IMR-90 (cell line): ENCODE data around the gene CNKSR3. TPM values are rescaled to one million over a fixed set of nuclear protein-coding genes. Genes with fewer than 3 reads are reported as not detected.

Experiments
- ATAC-seq: fragments of 200-7000 bp; cut with Tn5 transposase; 2 replicates; pipeline ENCODE4 v1.9.1; 2020; ENCODE audit warnings: low read depth, mild to moderate bottlenecking, moderate library complexity
- BruUV-seq: library from RNA; stranded (reverse); fragments of 400-500 nt; replicated peaks from 2 replicates; lab custom pipeline; 2021; lab: Mats Ljungman, UMichigan
- CTCF ChIA-PET: fragments of 300-600 bp; formaldehyde crosslinking; extraction: SDS; loops from one replicate; lab custom pipeline; 2021; ENCODE audit warnings: antibody characterized with exemption; lab: Yijun Ruan, JAX
- POLR2A ChIA-PET: fragments of 300-600 bp; sonication (Branson Sonifier 250); formaldehyde crosslinking; loops from one replicate; lab custom pipeline; 2022; ENCODE audit warnings: antibody characterized with exemption; ENCODE audit not compliant: unreplicated experiment; lab: Charles Lee
- DNase-seq: peaks from one replicate; pipeline ENCODE4 v3.0.0; 2013
- H2AFZ ChIP-seq: replicated peaks from 2 replicates; pipeline ENCODE3; 2013; ENCODE audit warnings: low read length, mild to moderate bottlenecking; ENCODE audit not compliant: poor library complexity
- H2AK5ac ChIP-seq: 2 replicates; pipeline ENCODE4 v1.6.1; 2013; ENCODE audit warnings: low read depth, low read length, inconsistent platforms
- H2AK9ac ChIP-seq: replicated peaks from 2 replicates; pipeline ENCODE3; 2013; ENCODE audit warnings: mild to moderate bottlenecking, low read depth, low read length, moderate library complexity; ENCODE audit not compliant: poor library complexity
- H2BK120ac ChIP-seq: 2 replicates; pipeline ENCODE4 v1.6.1; 2013; ENCODE audit warnings: low read depth, low read length, inconsistent platforms
- H2BK15ac ChIP-seq: 3 replicates; pipeline ENCODE4 v1.6.1; 2013; ENCODE audit warnings: low read depth, low read length, inconsistent platforms
- H2BK20ac ChIP-seq: 2 replicates; pipeline ENCODE4 v1.6.1; 2013; ENCODE audit warnings: low read depth, mild to moderate bottlenecking, inconsistent platforms, low read length, moderate library complexity
- H2BK5ac ChIP-seq: 2 replicates; pipeline ENCODE4 v1.6.1; 2013; ENCODE audit warnings: mild to moderate bottlenecking, low read depth, low read length, inconsistent platforms; ENCODE audit not compliant: poor library complexity, severe bottlenecking
- H3K14ac ChIP-seq: replicated peaks from 2 replicates; pipeline ENCODE4 v1.6.1; 2013; ENCODE audit warnings: low read depth, low read length, inconsistent platforms
- H3K18ac ChIP-seq: 2 replicates; pipeline ENCODE4 v1.6.1; 2013; ENCODE audit warnings: low read depth, low read length, control low read depth
- H3K23ac ChIP-seq: 2 replicates; pipeline ENCODE4 v1.6.1; 2013; ENCODE audit warnings: low read depth, low read length, inconsistent platforms
- H3K27ac ChIP-seq: 2 replicates; pipeline ENCODE4 v1.5.1; 2013; ENCODE audit warnings: mild to moderate bottlenecking, control low read depth, low read length; ENCODE audit not compliant: insufficient read depth
- H3K27me3 ChIP-seq: 2 replicates; pipeline ENCODE4 v1.6.1; 2013; ENCODE audit warnings: low read length; ENCODE audit not compliant: control insufficient read depth, insufficient read depth
- H3K36me3 ChIP-seq: 2 replicates; pipeline ENCODE4 v1.6.1; 2013; ENCODE audit warnings: low read length, mixed read lengths; ENCODE audit not compliant: control insufficient read depth, insufficient read depth
- H3K4ac ChIP-seq: 2 replicates; pipeline ENCODE4 v1.6.1; 2013; ENCODE audit warnings: low read depth, low read length, inconsistent platforms
- H3K4me1 ChIP-seq: 2 replicates; pipeline ENCODE4 v1.6.1; 2013; ENCODE audit warnings: low read length, mixed read lengths; ENCODE audit not compliant: control insufficient read depth, insufficient read depth
- H3K4me2 ChIP-seq: 2 replicates; pipeline ENCODE4 v1.6.1; 2013; ENCODE audit warnings: low read depth, mild to moderate bottlenecking, control low read depth, low read length, moderate library complexity
- H3K4me3 ChIP-seq: 2 replicates; pipeline ENCODE4 v1.5.1; 2013; ENCODE audit warnings: low read depth, mild to moderate bottlenecking, control low read depth, low read length, moderate library complexity; ENCODE audit not compliant: insufficient read depth
- H3K56ac ChIP-seq: 2 replicates; pipeline ENCODE4 v1.6.1; 2013; ENCODE audit warnings: low read length, inconsistent platforms; ENCODE audit not compliant: insufficient read depth; ENCODE audit errors: extremely low read depth
- H3K79me1 ChIP-seq, 2 experiments: 2 replicates each; pipeline ENCODE4 v1.6.1; 2013; ENCODE audit warnings: low read length in 2 of 2, inconsistent platforms in 1 of 2, low read depth in 1 of 2
- H3K9ac ChIP-seq: 2 replicates; pipeline ENCODE4 v1.6.1; 2013; ENCODE audit warnings: low read depth, low read length, control low read depth
- H3K9me1 ChIP-seq: 2 replicates; pipeline ENCODE4 v1.6.1; 2013; ENCODE audit warnings: low read length, inconsistent platforms; ENCODE audit not compliant: insufficient read depth
- H3K9me3 ChIP-seq: 2 replicates; pipeline ENCODE4 v1.6.1; 2013; ENCODE audit warnings: low read length; ENCODE audit not compliant: control insufficient read depth, insufficient read depth
- H4K20me1 ChIP-seq: 2 replicates; pipeline ENCODE4 v1.6.1; 2013; ENCODE audit warnings: low read length, inconsistent platforms; ENCODE audit not compliant: insufficient read depth
- H4K5ac ChIP-seq: 2 replicates; pipeline ENCODE4 v1.6.1; 2013; ENCODE audit warnings: mild to moderate bottlenecking, low read depth, low read length, control low read depth
- H4K8ac ChIP-seq, 2 experiments: 2 replicates each; pipeline ENCODE4 v1.6.1; 2013; ENCODE audit warnings: low read depth in 2 of 2, low read length in 2 of 2, control low read depth in 1 of 2, inconsistent platforms in 1 of 2
- H4K91ac ChIP-seq: 2 replicates; pipeline ENCODE4 v1.6.1; 2013; ENCODE audit warnings: low read depth, low read length, inconsistent platforms; ENCODE audit not compliant: insufficient read depth
- CEBPB ChIP-seq: IDR thresholded peaks from 2 replicates; pipeline ENCODE4 v1.6.1; 2012; ENCODE audit warnings: low read depth, low read length, improper control_type of control experiment
- CHD1 ChIP-seq: IDR thresholded peaks from 2 replicates; pipeline ENCODE4 v1.6.1; 2012; ENCODE audit warnings: low read depth, low read length, improper control_type of control experiment
- CTCF ChIP-seq: conservative IDR thresholded peaks from 2 replicates; pipeline ENCODE4 v1.5.1; 2012; ENCODE audit warnings: mild to moderate bottlenecking, low read depth, low read length, improper control_type of control experiment
- ELK1 ChIP-seq: fragments of 150-350 bp; IDR thresholded peaks from 2 replicates; pipeline ENCODE4 v1.6.1; 2016; ENCODE audit warnings: low read depth, mild to moderate bottlenecking, low read length, moderate library complexity, borderline replicate concordance
- FOS ChIP-seq: fragments of 150-350 bp; IDR thresholded peaks from 2 replicates; pipeline ENCODE4 v1.6.1; 2016; ENCODE audit warnings: low read depth, low read length
- MAFK ChIP-seq: IDR thresholded peaks from 2 replicates; pipeline ENCODE4 v1.6.1; 2012; ENCODE audit warnings: low read depth, low read length, improper control_type of control experiment
- MAZ ChIP-seq: IDR thresholded peaks from 2 replicates; pipeline ENCODE4 v1.6.1; 2012; ENCODE audit warnings: low read depth, mild to moderate bottlenecking, low read length, improper control_type of control experiment, moderate library complexity, borderline replicate concordance
- MXI1 ChIP-seq: IDR thresholded peaks from 2 replicates; pipeline ENCODE4 v1.6.1; 2012; ENCODE audit warnings: low read depth, mild to moderate bottlenecking, low read length, moderate library complexity, borderline replicate concordance
- POLR2A ChIP-seq: IDR thresholded peaks from 2 replicates; pipeline ENCODE4 v1.6.1; 2012; ENCODE audit warnings: mild to moderate bottlenecking, low read depth, low read length
- RAD21 ChIP-seq: IDR thresholded peaks from 2 replicates; pipeline ENCODE4 v1.6.1; 2012; ENCODE audit warnings: low read length, improper control_type of control experiment
- RCOR1 ChIP-seq: IDR thresholded peaks from 2 replicates; pipeline ENCODE4 v1.6.1; 2012; ENCODE audit warnings: mild to moderate bottlenecking, low read length, improper control_type of control experiment; ENCODE audit not compliant: insufficient replicate concordance
- RFX5 ChIP-seq: IDR thresholded peaks from 2 replicates; pipeline ENCODE4 v1.8.0; 2012; ENCODE audit warnings: low read depth, mild to moderate bottlenecking, low read length, moderate library complexity
- SMC3 ChIP-seq: fragments of 150-350 bp; IDR thresholded peaks from 2 replicates; pipeline ENCODE4 v1.6.1; 2016; ENCODE audit warnings: low read depth, mild to moderate bottlenecking, antibody characterized with exemption, low read length, moderate library complexity
- USF2 ChIP-seq: fragments of 150-350 bp; IDR thresholded peaks from 2 replicates; pipeline ENCODE4 v1.6.1; 2017; ENCODE audit warnings: mild to moderate bottlenecking, antibody characterized with exemption, low read length, low read depth
- WGBS, 2 experiments: methylation state at CpG; one replicate each; pipeline versions ENCODE4 v1.1.5 to v1.1.7; 2013; ENCODE audit warnings: missing lambda C conversion rate in 2 of 2; ENCODE audit not compliant: insufficient read length in 1 of 2; ENCODE audit errors: extremely low coverage in 2 of 2; 5-methylcytosine and 5-hydroxymethylcytosine counted together
- dilution Hi-C: fragments of 300-500 bp; cut with HindIII; formaldehyde crosslinking; loops from one replicate; pipeline ENCODE4 v1.14.3; 2018; ENCODE audit warnings: low sequenced_read_pairs; ENCODE audit not compliant: unreplicated experiment
- in situ Hi-C: fragments of 300-500 bp; cut with MboI; formaldehyde crosslinking; loops from 3 replicates; pipeline ENCODE4 v1.14.3; 2019; ENCODE audit warnings: low sequenced_read_pairs, inconsistent platforms, mixed read lengths
- intact Hi-C: fragments of 100-400 bp; cut with micrococcal nuclease; formaldehyde crosslinking; loops from 2 replicates; pipeline ENCODE4 v1.10.0; 2022
- polyA plus RNA-seq, 3 experiments: library from polyadenylated mRNA; depleted of rRNA; stranded (reverse); fragments of >200 nt; gene quantifications; 2 replicates each; pipeline ENCODE4 v1.2.3, GENCODE V29; 2012; ENCODE audit warnings: low replicate concordance in 1 of 3
- total RNA-seq: library from RNA; depleted of rRNA; stranded (reverse); fragments of >200 nt; gene quantifications from 2 replicates; pipeline ENCODE4 v1.2.3, GENCODE V29; 2012

The CNKSR3 gene
- total and polyA plus RNA-seq, 2 of the 4 experiments (the other 2 are of a cell fraction) = 6.7 to 15.8 TPM

- BruUV-seq = no TSS peak
- Histone ChIP-seq H3K14ac (no peak overlapping the region), H3K56ac (no peak overlapping the region), H2AK5ac (no peak overlapping the region), H3K4me2 (no peak overlapping the region), H3K36me3 (no peaks in the 10 kb centered on the region), H3K4ac (no peak overlapping the region), H3K9ac (no peak overlapping the region), H2BK120ac (no peak overlapping the region), H3K9me3 (no peaks in the 10 kb centered on the region), H3K79me1 (no peaks in the 10 kb centered on the region), H4K20me1 (no peaks in the 10 kb centered on the region), H2BK20ac (no peak overlapping the region), H3K18ac (no peak overlapping the region), H3K23ac (no peak overlapping the region), H3K4me3 (no peak overlapping the region), H2AFZ (no peak overlapping the region), H3K27ac (no peak overlapping the region), H2BK5ac (no peak overlapping the region), H3K27me3 (no peaks in the 10 kb centered on the region), H3K9me1 (no peaks in the 10 kb centered on the region), H4K91ac (no peak overlapping the region), H2AK9ac (no peak overlapping the region), H3K4me1 (no peaks in the 10 kb centered on the region), H4K8ac (no peak overlapping the region), H4K5ac (no peak overlapping the region), H2BK15ac (no peak overlapping the region)
- ChIA-PET CTCF (no interaction called here), POLR2A (no interaction called here)
- no peak for ATAC-seq
- no CpG with 5 or more reads among the region's 4 CpGs for WGBS, 2 experiments
- no peak for TF ChIP-seq RAD21
- no peak for TF ChIP-seq FOS
- no peak for TF ChIP-seq POLR2A
- no peak for TF ChIP-seq SMC3
- TF ChIP-seq USF2 = no peak
- no peak for TF ChIP-seq MAZ
- TF ChIP-seq CTCF = no peak
- TF ChIP-seq MXI1 = no peak
- TF ChIP-seq RCOR1 = no peak
- TF ChIP-seq CHD1 = no peak
- TF ChIP-seq CEBPB = no peak
- no peak for TF ChIP-seq RFX5
- no peak for TF ChIP-seq MAFK
- no peak for TF ChIP-seq ELK1
- dilution Hi-C loops = no loop called here
- intact Hi-C loops = no loop called here
- in situ Hi-C loops = no loop called here
- no peak for DNase-seq
Measured at GRCh38 chr6:154522576-154522975, 12.1 kb upstream of the CNKSR3 start.
